ENCODE results near the gene TBC1D5.

TBC1D5 gene

DNA sequence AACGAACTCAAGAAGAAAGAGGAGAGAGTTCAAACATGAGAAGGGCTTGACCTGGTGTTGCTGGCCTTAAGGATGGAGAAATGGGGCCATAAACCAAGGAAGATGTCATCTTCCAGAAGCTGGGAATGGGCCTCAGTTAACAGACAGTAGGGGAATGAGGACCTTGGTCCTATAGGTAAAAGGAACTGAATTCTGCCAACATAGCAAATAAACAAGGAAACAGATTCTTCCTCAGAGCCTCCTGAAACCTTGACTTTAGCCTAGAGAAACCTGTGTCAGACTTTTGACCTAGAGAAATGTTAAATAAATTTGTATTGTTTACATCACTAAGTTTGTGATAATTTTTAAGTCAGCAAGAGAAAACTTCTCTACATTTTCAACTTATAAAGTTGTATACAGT is 520.9 kb downstream of the TBC1D5 start:
- DNase-seq (ENCODE audit: low spot score) = no peak

DNA sequence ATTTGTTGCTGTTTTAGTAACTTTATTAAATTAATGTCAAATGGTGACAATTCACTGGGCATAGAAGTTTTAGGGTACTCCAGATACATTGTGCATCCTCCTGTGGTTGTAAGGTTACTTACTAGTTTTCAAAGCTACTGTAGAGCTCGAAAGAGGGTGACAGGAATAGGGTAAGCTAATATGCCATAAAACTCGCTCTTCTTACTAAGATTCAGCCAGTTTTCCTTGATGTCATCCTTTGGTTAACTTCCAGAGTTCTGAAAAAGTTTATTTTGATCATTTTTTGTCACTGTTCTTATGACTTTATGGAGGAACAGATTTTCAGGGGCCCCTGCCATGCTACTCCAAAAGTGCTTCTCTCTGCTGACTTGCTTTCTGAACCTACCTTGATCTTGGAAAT is 522.8 kb downstream of the TBC1D5 start:
- no peak for DNase-seq (ENCODE audit: low spot score)

DNA sequence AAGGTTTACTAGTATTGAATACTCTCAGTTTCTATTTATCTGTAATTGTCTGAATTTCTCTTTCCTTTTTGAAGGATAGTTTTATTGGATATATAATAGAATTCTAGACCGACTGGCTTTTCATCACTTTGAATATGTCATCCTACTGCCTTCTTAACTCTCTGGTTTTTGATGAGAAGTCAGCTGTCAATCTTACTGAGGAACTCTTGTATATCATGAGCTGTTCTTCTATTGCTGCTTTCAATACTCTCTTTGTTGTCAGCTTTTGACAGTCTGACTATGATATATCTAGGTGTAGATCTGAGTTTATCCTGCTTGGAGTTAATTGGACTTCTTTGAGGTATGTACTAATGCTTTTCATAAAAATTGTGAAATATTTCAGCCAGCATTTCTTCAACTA is 523.8 kb downstream of the TBC1D5 start:
- DNase-seq (ENCODE audit: low spot score) = no peak

DNA sequence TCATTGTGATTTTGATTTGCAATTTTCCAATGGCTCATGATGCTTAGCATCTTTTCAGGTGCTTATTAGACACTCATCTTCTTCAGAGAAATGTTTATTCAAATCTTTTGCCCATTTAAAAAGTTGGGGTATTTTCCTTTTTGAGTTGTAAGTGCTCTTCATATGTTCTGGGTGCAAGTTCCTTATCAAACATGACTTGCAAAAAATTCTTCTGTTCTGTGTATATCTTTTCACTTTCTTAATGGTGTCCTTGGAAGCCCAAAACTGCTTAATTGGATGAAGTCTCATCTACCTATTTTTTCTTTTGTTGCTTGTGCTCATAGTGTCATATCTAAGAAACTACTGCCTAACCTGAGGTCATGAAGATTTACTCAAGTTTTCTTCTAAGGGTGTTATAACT is 524.8 kb downstream of the TBC1D5 start:
- DNase-seq (ENCODE audit: low spot score) = no peak

DNA sequence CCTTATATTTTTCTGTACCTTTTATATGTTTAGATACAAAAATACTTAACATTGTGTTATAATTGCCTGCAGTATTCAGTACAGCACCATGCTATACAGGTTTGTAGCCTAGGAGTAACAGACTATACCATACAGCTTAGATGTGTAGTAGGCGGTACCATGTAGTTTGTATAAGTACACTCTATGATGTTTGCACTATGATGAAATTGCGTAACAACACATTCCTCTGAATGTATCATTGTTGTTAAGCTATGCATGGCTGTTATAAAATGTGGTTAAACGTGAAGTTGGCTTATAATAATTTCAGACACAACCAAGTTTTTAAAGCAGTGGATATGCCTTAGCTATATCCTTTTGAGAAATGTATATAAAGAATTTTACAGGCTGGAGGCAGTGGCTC is 529.3 kb downstream of the TBC1D5 start:
- DNase-seq (ENCODE audit: low spot score) = no peak

DNA sequence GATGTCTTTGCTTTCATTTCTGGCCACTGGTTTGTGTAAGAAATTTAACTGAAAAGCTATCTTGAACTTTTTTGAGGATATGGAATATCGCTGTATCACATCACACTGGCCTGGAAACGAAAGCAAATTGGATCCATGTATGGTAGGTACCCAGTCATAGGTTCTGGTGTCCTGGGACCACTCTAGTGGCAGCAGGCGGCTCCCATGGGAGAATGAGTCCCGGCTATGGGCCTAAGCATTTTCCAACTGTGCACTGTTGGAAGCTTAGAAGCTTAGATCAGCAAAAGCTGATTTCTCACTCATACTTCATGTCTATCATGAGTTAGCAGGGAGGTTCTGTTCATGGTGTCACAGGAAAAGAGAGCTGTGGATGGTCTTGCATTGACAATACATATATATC is 534.5 kb downstream of the TBC1D5 start:
- no peak for DNase-seq (ENCODE audit: low spot score)

DNA sequence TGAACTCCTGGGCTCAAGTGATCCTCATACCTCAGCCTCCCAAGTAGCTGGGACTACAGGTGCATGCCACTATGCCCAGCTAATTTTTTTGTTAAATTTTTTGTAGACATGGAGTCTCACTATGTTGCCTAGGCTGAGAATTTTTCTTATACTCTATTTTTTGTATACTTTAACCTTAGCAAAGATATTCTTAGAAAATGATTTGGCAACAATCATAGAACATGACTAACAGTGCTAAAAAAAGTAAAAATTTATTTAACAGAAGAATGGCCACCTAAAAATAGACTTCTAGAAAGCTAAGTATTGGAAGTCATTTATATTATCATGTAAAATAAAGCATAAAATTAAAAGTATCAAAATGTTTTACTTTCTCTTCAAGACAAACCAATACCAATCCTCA is 535.4 kb downstream of the TBC1D5 start:
- DNase-seq (ENCODE audit: low spot score) = no peak

DNA sequence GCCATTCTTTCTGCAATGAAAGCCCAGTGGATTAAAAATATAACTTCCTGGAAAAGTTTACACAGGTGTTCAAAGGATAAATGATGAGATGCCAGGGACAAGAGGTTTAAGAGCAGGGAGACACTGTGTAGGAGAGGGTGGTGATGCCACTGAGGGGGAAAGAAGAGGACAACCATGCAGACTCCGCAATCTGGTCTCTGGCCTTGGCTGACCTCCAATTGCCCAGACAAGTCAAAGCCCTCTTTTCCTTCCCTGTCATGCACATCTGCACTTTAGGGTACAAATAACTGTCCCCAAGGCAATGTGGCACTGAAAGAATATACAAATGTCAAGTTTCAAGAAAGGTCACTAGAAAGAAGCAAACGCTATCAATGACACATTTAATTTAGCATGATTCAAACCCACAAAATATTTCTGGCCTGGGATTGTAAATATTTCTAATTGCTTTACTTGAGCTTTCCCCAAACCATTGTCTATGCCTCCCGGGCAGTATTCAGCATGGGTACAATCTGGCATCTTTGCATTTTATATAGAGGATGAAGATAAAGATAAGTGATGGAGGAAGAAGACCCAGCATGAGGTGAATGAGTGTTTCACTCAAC is 538.3 kb downstream of the TBC1D5 start:
- no peak for DNase-seq (ENCODE audit: low spot score)

DNA sequence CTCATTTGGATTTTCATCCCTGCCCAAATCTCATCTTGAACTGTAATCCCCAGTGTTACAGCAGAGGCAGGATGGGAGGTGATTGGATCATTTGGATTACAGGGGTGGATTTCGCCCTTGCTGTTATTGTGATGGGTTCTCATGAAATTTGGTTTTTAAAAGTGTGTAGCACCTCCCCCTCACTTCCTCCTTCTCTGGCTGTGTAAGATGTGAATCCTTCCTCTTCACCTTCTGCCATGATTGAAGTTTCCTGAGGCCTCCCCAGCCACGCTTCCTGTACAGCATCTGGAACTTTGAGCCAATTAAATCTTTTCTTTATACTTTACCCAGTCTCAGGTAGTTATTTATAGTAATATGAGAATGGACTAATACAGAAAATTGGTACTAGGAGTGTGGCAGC is 540.9 kb downstream of the TBC1D5 start:
- DNase-seq (ENCODE audit: low spot score) = no peak

DNA sequence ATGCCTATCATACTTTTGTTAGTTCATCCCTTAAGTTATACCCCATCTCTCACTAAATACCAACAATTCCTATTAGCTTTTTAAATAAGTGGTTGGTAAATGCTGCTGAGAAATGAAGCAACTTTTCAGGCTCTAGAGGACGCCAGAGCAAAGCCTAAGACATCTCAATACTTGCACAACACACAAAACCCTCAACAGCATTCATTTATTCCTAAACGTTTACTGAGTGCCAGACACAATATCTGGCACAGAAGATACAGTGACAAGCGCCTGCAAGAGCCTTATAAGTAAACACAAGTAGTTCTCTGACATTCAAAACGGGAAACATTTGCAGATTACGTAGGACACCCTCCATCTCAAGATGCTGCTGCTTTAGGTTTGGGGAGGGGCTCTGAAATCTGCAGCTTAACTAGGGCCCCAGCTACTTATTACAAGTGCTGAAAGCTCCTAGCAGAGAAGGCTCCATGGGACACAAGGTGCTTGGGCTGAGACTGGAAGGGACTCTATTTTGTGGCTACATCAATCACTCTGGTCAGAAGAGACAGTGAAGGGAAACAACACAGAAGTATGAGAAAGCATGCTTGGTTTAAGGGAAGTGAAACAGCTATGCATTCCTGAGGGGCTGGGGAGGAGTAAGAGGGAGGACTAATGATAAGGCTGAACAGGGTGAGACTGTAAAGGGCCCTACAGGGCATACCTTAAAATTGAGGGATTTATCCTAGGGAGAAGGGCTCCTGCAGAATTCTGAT is 546.4 kb downstream of the TBC1D5 start:
- no peak for DNase-seq (ENCODE audit: low spot score)

DNA sequence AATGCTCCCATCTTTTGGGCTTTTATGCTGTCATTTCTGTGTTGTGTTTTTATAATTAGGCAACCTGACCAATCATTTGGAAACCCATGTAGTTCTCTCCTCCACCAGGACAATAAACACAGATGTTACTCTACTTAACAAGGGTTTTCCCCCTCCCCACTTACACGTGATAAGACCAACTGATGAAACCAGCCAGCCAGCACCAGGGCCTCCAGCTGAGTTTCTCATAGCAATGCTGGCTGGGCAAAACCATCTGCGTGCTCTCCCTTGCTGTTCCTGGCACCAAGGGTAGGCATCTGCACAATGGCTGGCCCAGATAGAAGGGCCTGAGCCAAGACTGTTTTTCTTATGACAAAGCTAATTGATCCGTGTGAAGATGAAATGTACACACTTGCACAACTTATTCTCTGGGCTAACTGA is 547.2 kb downstream of the TBC1D5 start:
- DNase-seq (ENCODE audit: low spot score) = no peak

DNA sequence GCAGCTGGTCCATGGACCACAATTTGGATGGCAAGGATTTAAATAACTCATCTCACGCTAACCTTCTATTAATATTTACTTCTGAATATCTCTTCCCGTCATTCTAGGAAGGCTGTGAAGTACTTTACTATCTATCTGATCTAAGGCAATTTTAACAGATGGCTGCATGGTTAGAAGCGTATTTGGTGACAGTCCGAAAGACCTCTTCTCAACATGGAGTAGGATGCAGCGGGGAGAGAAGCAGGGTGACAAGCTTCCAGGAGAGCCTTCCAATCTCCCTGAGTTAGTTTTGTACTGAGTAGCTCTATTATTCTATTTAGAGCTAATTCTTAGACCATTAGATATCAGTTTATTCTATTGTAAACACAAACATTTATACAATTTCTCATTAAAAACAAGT is 548.3 kb downstream of the TBC1D5 start:
- no peak for DNase-seq (ENCODE audit: low spot score)

DNA sequence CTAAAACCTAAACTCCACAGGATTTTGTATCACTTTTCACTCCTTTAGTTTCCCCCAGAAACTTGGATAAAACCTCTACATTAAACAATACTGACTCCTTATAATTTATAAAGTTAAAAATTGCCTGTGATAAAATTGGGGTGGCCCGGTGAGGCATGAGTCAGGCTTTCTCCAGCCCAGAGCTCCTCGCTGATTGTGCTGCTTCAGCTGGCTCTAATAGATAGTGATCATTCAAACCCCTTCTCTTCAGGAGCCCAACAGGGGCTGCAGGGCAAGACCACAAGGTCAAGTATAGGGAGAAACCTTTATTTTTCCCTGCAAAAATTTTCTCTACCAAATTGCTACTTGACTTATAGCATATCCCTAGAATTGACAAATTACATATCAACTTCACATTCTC is 549.4 kb downstream of the TBC1D5 start:
- DNase-seq (ENCODE audit: low spot score) = no peak

DNA sequence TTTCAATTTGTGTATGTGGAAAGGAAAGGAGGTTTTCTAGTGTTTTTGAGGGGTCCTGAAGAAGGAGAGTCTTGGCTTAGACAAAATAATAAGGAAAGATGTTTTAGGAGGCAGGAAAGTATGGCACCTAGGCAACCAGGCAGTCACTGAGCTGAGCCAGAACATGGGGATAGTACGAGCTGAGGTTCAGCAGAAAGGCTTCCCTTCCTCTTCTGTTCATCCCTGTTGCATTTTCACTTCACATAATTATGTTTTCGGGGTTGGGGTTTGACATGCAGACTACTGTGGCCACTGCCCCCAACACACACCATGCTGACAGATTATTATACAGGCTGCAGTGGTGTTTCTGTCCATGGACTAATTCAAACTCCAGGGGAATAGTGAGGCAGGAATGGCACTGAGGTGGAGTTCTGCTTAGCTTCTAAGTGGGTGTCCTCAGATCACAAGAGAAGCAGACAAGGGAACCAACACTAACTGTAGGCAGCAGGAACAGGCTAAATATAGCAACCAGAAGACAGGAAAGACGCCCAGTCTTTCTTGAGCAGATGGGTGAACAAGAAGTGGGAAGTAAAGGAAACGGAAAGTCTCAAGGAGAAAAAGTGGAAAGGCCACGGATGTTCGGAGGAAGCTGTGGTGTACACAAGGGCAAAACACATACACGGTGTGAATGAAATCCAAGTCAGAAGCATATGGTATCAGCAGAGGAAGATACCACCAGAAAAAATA is 551.9 kb downstream of the TBC1D5 start:
- DNase-seq (ENCODE audit: low spot score) = no peak

DNA sequence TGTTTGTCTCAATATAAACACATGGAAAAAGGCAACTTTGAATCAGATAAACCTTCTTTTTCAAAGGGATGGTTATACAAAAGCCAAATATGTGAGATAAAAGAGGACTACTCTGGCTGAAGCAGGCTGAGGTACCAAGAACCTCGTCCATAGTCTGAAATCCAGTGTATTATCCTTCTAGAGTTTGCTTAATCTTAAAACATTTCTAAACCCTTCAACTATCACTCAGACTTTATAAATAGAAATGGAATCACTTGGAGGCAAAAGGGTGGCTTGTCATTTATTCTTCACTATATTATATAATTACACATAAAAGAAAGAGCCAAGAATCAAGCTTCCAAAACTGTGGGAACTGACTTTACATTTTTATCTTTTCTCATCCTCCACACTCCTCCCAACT is 554.1 kb downstream of the TBC1D5 start:
- no peak for DNase-seq (ENCODE audit: low spot score)

DNA sequence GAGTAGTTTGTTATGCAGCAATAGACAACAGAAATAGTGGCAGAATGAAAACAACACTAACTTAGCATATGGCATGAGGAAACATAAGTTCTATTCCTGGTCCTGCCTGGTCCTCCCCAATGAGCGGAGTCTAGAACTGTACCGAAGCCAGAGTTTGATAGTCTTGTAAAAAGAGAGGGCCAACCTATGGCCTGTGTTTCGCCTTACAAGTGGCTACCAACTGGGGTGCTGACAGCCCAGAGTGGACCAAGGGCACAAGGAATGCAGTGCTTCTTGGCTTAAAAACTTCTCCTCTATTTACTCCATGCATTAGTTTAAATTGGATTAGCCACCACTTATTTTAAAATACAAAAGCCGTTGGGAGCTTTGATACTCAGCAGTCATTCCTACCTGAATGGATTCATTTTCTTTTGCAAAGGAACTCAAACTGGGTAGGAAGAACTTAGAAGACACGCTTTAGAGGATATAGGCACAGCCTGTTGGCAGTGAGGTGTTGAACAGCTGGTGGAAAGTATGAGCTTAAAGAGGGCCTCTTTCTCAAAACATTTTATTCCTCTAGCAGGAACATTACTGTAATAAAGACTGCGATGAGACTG is 554.7 kb downstream of the TBC1D5 start:
- no peak for DNase-seq (ENCODE audit: low spot score)

DNA sequence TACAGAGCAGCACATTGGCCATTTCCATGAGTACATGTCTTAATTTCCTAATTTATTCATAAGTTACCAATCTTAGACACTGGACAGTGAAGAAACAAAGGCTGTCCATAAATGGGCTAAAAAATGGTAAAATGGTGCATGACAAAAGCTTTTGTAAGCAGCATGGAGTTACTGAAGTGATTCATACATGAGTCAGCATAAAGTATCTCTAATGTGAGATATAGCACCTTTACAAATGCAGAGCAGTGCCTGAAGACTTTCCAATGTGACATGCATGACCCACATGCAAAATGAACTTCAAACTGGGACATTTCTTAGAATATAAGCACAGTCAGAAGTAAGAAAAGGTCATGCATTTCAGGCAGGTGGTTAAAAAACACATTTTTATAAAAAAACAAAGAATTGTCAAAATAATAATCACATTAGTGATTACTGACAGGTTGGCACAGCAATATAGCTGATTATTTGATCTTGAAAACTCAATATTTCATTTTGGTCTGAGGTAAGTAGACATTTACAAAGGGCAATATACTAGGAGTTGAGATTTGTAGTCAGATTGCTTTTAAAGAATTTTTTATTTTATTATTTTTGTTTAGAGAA is 558.4 kb downstream of the TBC1D5 start:
- DNase-seq (ENCODE audit: low spot score) = peak; percentile 39

DNA sequence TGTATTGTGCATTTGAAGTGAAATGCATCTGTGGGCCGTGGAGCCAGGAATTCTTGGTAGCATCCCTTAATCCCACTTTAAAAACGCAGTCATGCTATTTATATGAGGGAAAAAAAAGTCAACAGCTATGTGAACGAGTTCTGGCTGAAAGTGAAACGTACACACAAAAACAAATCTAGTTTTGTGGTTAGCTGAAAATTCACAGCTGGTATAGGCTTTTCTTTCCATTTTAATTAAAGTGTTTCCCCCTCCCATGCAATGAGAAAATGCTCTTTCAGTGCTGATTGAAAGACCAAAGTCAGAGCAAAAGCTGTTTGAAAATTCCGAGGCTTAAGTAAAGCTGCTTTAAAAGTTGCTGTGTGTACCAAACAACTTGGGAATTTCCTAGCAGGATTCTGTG is 560.3 kb downstream of the TBC1D5 start:
- DNase-seq (ENCODE audit: low spot score) = no peak

DNA sequence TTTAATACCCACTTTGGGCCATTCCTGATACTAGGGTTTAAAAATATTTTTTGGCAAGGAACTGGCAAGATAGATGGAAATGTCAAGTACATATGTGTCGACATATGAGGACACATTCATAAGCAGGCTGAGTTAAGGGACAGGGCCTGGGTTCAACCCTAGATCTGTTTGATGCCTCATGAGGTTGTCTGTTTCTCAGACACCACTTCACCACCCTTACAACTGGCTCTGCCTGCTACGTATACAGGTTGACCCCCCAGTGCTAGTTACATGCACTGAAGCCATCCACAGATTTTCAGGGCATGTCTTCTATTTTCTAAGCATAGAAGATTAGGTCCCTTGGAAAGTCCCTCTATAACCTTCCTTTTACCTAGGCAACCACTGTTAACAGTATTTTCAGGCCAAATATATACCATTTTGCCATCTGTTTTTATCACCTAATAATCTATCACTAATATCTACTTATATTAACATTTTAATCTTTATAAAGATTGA is 561.0 kb downstream of the TBC1D5 start:
- DNase-seq (ENCODE audit: low spot score) = no peak

DNA sequence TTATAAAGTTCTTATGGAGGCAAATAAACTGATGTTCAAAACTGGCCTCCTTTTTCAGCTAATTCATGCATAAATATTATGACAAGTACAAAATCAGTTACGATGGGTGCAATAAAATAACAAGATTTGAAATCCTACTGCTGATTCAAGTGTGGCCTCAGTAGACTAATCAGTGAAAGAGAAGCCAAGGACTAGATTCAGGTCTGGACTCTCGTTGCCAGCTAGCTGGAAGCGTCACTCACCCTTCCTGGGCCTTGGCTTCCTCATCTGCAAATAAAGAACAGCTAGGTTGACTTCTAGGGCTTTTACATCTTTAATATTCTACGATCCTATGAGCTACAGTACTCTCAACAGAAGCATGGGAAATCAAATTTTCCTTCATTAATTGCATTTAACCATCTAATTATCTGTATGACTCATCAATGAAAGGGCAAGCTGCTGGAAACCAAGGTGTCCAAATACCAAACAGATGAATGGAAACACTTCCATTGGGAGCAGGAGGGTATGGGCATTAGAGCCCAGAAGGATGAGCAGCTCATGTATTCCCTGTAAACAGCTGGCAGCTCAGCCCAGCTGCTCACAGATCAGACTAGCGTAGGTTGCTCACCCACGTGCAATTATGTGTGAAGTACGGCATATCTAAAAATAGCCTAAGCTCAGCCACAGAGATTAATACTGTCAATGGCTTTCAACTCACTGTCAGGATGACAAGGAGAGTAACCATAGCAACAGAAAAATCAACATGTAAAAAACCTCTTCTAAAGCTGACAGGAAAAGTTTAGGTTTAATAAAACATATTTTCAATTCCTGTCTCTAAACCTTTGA is 562.8 kb downstream of the TBC1D5 start:
- DNase-seq (ENCODE audit: low spot score) = peak; percentile 48

DNA sequence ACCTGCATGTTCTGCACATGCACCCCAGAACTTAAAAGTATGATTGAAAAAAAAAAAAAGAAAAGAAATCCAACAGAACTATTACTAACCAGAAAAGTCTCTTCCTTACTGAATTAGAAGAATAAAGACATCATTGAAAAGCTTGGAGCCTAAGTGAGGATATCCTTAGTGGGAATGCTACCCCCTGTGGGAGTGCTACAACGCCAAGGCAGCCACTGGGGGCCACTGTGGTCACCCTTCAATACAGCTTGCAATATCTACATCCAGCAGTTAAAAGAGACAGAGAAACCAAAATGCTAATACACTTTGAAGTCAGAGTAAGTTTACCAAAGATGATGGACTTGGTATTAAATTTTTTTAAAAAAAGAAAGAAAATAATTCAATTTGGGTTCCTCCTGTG is 565.7 kb downstream of the TBC1D5 start:
- no peak for DNase-seq (ENCODE audit: low spot score)

Measured in CD4-positive, alpha-beta T cell treated with Interleukin-2 at 100 ng/mL for 4 hours (primary cell).